Transverse colon (tissue), 4 donors: ENCODE data around the gene OCEL1. TPM values are rescaled to one million over a fixed set of nuclear protein-coding genes. Genes with fewer than 3 reads are reported as not detected.

Experiments used
- DNase-seq: peaks from one replicate; pipeline ENCODE4 v3.0.0-alpha.2; 2019
- H3K27ac ChIP-seq, 4 donors: fragments of 200-600 bp; sonication (generic); 2 replicates each; pipeline ENCODE4 v1.5.1; 2016 to 2018; ENCODE audit warnings: inconsistent platforms in 4 of 4
- H3K27me3 ChIP-seq: fragments of 200-600 bp; sonication (generic); 2 replicates; pipeline ENCODE4 v1.5.1; 2017; ENCODE audit warnings: inconsistent platforms
- H3K36me3 ChIP-seq, 4 donors: fragments of 200-600 bp; sonication (generic); 2 replicates each; pipeline ENCODE4 v1.5.1; 2017 to 2019; ENCODE audit warnings: inconsistent platforms in 4 of 4
- H3K4me1 ChIP-seq, 4 donors: fragments of 200-600 bp; sonication (generic); 2 replicates each; pipeline ENCODE4 v1.5.1; 2017 to 2020; ENCODE audit warnings: inconsistent platforms in 4 of 4
- H3K4me3 ChIP-seq, 4 donors: fragments of 200-600 bp; sonication (generic); 1 replicate in 1 of 4; 2 replicates in 3 of 4; pipeline versions ENCODE4 v1.5.1 to v1.6.1; 2017 to 2019; ENCODE audit warnings: inconsistent platforms in 4 of 4
- H3K9me3 ChIP-seq, 2 donors: fragments of 200-600 bp; sonication (generic); 2 replicates each; pipeline ENCODE4 v1.5.1; 2017 to 2019; ENCODE audit warnings: inconsistent platforms in 2 of 2
- EP300 ChIP-seq: sonication (generic); formaldehyde crosslinking; IDR thresholded peaks from one replicate; pipeline ENCODE4 v1.6.1; 2017; ENCODE audit warnings: antibody characterized with exemption, low read depth
- POLR2A ChIP-seq: fragments of 450-650 bp; IDR thresholded peaks from one replicate; pipeline ENCODE4 v1.6.1; 2016; ENCODE audit warnings: antibody characterized with exemption, mild to moderate bottlenecking, moderate library complexity
- POLR2AphosphoS5 ChIP-seq, 3 donors: sonication (generic); formaldehyde crosslinking; IDR thresholded peaks; one replicate each; pipeline ENCODE4 v1.6.1; 2016; ENCODE audit warnings: antibody characterized with exemption in 3 of 3
- WGBS, 2 donors: methylation state at CpG; one replicate each; pipeline ENCODE4 v1.1.5; 2018; ENCODE audit warnings: low coverage in 1 of 2; 5-methylcytosine and 5-hydroxymethylcytosine counted together
- in situ Hi-C, 4 donors: fragments of 200-750 bp; cut with MboI; loops; one replicate each; pipeline versions ENCODE4 v1.15.0 to v1.15.1; 2017; ENCODE audit warnings: low sequenced_read_pairs in 3 of 4, low pct_ligation_motif_present in 1 of 4, low pct_unique_long_range_greater_than_20kb in 1 of 4
- intact Hi-C: fragments of 100-400 bp; cut with DNase I; formaldehyde crosslinking; loops from one replicate; pipeline ENCODE4 v1.15.1; 2023; ENCODE audit warnings: low total_unique reads
- total RNA-seq, 4 donors: library from RNA; depleted of rRNA; stranded (reverse); fragments of >200 nt; gene quantifications; one replicate each; pipeline ENCODE4 v1.1.0, GENCODE V29; 2016
- TF ChIP-seq, protein P1 (sequence below), 5 experiments: fragments of 200-600 bp in 3 of 5; fragments of 450-650 bp in 2 of 5; sonication (generic) in 3 of 5; IDR thresholded peaks; 1 replicate in 2 of 5; 2 replicates in 3 of 5; pipeline ENCODE4 v1.5.1; 2016 to 2017; ENCODE audit warnings: antibody characterized with exemption in 5 of 5, inconsistent platforms in 3 of 5, mild to moderate bottlenecking in 2 of 5, moderate library complexity in 1 of 5

OCEL1 gene
- total RNA-seq, 4 donors from 2014 or later, result 4.8 to 42.6 (median 29.9) TPM

GRCh38 chr19:17262557-17262956 is 36.5 kb downstream of the OCEL1 start:
- H3K4me1 ChIP-seq, result peaks cover 0 to 6% (median under 1%) of the 10 kb centered on the region in 4 donors
- in situ Hi-C loops (no loop called here), intact Hi-C loops (no loop called here)
- no peak overlapping the region for H3K4me3 ChIP-seq
- no peaks in the 10 kb centered on the region for H3K27me3 ChIP-seq
- H3K27ac ChIP-seq, result no peak overlapping the region
- DNase-seq, result no peak
- no peak for TF ChIP-seq EP300
- TF ChIP-seq POLR2A, result no peak
- TF ChIP-seq, protein P1, sequence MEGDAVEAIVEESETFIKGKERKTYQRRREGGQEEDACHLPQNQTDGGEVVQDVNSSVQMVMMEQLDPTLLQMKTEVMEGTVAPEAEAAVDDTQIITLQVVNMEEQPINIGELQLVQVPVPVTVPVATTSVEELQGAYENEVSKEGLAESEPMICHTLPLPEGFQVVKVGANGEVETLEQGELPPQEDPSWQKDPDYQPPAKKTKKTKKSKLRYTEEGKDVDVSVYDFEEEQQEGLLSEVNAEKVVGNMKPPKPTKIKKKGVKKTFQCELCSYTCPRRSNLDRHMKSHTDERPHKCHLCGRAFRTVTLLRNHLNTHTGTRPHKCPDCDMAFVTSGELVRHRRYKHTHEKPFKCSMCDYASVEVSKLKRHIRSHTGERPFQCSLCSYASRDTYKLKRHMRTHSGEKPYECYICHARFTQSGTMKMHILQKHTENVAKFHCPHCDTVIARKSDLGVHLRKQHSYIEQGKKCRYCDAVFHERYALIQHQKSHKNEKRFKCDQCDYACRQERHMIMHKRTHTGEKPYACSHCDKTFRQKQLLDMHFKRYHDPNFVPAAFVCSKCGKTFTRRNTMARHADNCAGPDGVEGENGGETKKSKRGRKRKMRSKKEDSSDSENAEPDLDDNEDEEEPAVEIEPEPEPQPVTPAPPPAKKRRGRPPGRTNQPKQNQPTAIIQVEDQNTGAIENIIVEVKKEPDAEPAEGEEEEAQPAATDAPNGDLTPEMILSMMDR (IDR thresholded peaks at IDR 0.05), result no peak
- no peak for TF ChIP-seq POLR2AphosphoS5 (IDR thresholded peaks at IDR 0.05)
- 84% methylated on average over 16 of the region's 16 CpGs; no CpG with 5 or more reads in 1 of the 2 donors for WGBS, 2 donors
- H3K9me3 ChIP-seq, result no peaks in the 10 kb centered on the region
- no peaks in the 10 kb centered on the region for H3K36me3 ChIP-seq

DNA sequence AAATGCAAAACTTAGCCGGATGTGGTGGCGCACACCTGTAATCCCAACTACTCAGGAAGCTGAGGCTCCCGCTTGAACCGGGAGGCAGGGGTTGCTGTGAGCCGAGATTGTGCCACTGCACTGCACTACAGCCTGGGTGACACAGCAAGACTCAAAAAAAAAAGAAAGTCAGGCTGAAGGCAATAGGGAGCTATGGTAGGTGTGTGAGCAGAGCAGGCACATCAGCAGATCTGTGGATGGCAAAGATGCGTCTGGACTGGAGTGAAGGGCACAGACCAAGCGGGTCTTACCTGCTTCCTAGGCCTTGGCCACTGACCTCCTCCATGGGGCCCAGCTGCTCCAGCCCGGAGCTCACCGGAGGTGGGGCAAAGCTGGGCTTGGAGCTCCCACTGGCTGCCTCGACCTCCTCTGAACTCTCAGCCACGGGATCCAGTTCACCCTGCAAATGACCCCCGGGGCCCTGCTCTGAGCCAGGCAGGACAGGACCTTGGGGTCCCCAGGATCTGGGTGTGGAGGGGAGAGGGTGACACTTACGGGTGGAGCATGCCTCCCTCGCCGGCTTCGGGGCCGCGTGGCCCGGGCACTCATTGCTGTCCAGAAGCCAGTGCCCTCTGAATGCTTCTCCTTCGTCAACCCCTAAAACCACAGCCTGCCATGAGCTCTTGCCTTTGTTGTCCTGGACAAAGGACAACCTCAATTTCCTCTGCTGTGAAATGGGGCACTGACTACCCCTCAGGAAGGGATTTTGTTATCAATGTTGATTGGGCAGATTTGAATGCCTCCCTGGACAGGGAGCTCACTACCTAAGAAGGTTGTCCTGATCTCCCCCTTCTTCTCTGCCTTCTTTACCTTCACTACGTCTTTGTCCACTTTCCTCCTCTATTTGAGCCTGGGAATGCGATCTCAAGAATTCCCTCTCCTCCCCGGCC is 38.0 kb downstream of the OCEL1 start:
- intact Hi-C loops, result no loop called here

GRCh38 chr19:17264641-17264979 is 38.6 kb downstream of the OCEL1 start, which contains the start of gene USHBP1:
USHBP1 (minus strand) TSS chr19:17264745; CDS start chr19:17264299, 446 bp downstream.
- peak within 1 kb of the TSS in 3 of 4 donors; percentile 28 to 41 (median 30) for H3K27ac ChIP-seq
- in situ Hi-C loops (no loop called here), intact Hi-C loops (no loop called here)
- no peak within 1 kb of the TSS for H3K4me3 ChIP-seq
- 55% methylated on average over 5 of the region's 5 CpGs; no CpG with 5 or more reads in 1 of the 2 donors for WGBS, 2 donors
- no peaks in the 10 kb centered on the region for H3K9me3 ChIP-seq
- TF ChIP-seq EP300 (no peak), POLR2AphosphoS5 (IDR thresholded peaks at IDR 0.05) (no peak)
- TF ChIP-seq, protein P1 (IDR thresholded peaks at IDR 0.05), result no peak
- H3K36me3 ChIP-seq, result peaks cover 0 to 7% (median 0%) of the 10 kb centered on the region in 4 donors
- no peaks in the 10 kb centered on the region for H3K27me3 ChIP-seq
- no peak for DNase-seq
- H3K4me1 ChIP-seq, result peaks cover 8 to 18% (median 12%) of the 10 kb centered on the region in 4 donors

More for the DNA sequence above, 38.0 kb downstream of the OCEL1 start:
- Histone ChIP-seq H3K27ac (peak overlapping the region in 3 of 4 donors; percentile 14 to 41 (median 28)), H3K4me3 (no peak overlapping the region), H3K27me3 (no peaks in the 10 kb centered on the region), H3K36me3 (peaks cover 0 to 3% (median 0%) of the 10 kb centered on the region in 4 donors), H3K9me3 (no peaks in the 10 kb centered on the region), H3K4me1 (peaks cover 8 to 18% (median 12%) of the 10 kb centered on the region in 4 donors)
- 70 to 82% methylated on average over 10 to 23 of the region's 23 CpGs for WGBS, 2 donors
- DNase-seq, result no peak
- in situ Hi-C loops, result no loop called here
- no peak for TF ChIP-seq POLR2AphosphoS5 (IDR thresholded peaks at IDR 0.05)
- TF ChIP-seq, protein P1 (IDR thresholded peaks at IDR 0.05), result no peak
- TF ChIP-seq POLR2A, result no peak
- no peak for TF ChIP-seq EP300

DNA sequence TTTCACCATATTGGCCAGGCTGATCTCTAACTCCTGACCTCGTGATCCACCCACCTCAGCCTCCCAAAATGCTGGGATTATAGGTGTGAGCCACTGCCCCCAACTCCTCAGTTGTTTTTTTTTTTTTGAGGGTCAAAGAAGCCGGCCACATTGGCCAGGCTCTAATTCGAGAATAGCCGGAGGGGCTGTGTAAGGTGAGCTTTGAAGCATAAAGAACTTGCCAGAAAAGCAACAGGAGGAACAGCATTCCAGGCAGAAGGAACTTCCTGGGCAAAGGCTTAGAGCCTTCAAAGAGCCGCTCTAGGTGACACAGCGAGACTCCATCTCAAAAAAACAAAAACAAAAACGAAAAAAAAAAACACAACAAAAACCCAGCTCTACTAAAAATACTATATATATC is 40.0 kb downstream of the OCEL1 start:
- peaks cover 0 to 8% (median 2%) of the 10 kb centered on the region in 4 donors for H3K36me3 ChIP-seq
- no peak for DNase-seq
- no peak for TF ChIP-seq EP300
- TF ChIP-seq POLR2A, result no peak
- TF ChIP-seq, protein P1 (IDR thresholded peaks at IDR 0.05), result no peak
- TF ChIP-seq POLR2AphosphoS5 (IDR thresholded peaks at IDR 0.05), result no peak
- in situ Hi-C loops, result no loop called here
- no peak overlapping the region for H3K4me3 ChIP-seq
- intact Hi-C loops, result no loop called here
- no peaks in the 10 kb centered on the region for H3K9me3 ChIP-seq
- H3K4me1 ChIP-seq, result peaks cover 8 to 18% (median 12%) of the 10 kb centered on the region in 4 donors
- peak overlapping the region in 3 of 4 donors; percentile 72 to 86 (median 86) for H3K27ac ChIP-seq
- WGBS, 2 donors, result 86 to 90% methylated on average over 7 of the region's 7 CpGs
- no peaks in the 10 kb centered on the region for H3K27me3 ChIP-seq
